Kidney (tissue), 14 donors: ENCODE data around the gene CKAP2L. TPM values are rescaled to one million over a fixed set of nuclear protein-coding genes. Genes with fewer than 3 reads are reported as not detected.

Experiments
- DNase-seq, 5 donors: peaks; one replicate each; pipeline ENCODE4 v3.0.0-alpha.2; 2013 to 2020
- FAIRE-seq: peaks from 2 replicates; lab custom pipeline; 2012; peaks lifted over from hg19 to GRCh38; lab: Jason Lieb, UNC
- H3K27ac ChIP-seq, 2 donors: one replicate each; pipeline ENCODE4 v1.7.0; 2013; ENCODE audit warnings: low read depth in 2 of 2, low read length in 2 of 2, inconsistent platforms in 1 of 2
- H3K27me3 ChIP-seq: one replicate; pipeline ENCODE4 v1.7.1; 2013; ENCODE audit warnings: low read length, inconsistent platforms; ENCODE audit not compliant: control insufficient read depth, insufficient read depth
- H3K36me3 ChIP-seq, 3 donors: one replicate each; pipeline versions ENCODE4 v1.7.0 to v1.7.1; 2013; ENCODE audit warnings: low read length in 3 of 3, control low read depth in 1 of 3, inconsistent platforms in 1 of 3; ENCODE audit not compliant: insufficient read depth in 3 of 3, control insufficient read depth in 2 of 3
- H3K4me1 ChIP-seq, 3 donors: one replicate each; pipeline versions ENCODE4 v1.7.0 to v1.7.1; 2013; ENCODE audit warnings: low read length in 3 of 3, inconsistent platforms in 1 of 3, low read depth in 1 of 3; ENCODE audit not compliant: control insufficient read depth in 2 of 3, insufficient read depth in 2 of 3
- H3K4me3 ChIP-seq, 3 donors: one replicate each; pipeline versions ENCODE4 v1.7.0 to v1.8.1; 2013; ENCODE audit warnings: low read length in 3 of 3, control low read depth in 1 of 3, inconsistent platforms in 1 of 3
- H3K9ac ChIP-seq, 3 donors: one replicate each; pipeline versions ENCODE4 v1.7.0 to v1.7.1; 2013; ENCODE audit warnings: low read length in 3 of 3, control low read depth in 1 of 3, inconsistent platforms in 1 of 3
- H3K9me3 ChIP-seq, 3 donors: one replicate each; pipeline versions ENCODE4 v1.7.0 to v1.7.1; 2013; ENCODE audit warnings: low read length in 3 of 3, control low read depth in 1 of 3, inconsistent platforms in 1 of 3; ENCODE audit not compliant: control insufficient read depth in 2 of 3, insufficient read depth in 1 of 3
- intact Hi-C: fragments of 100-400 bp; cut with DNase I; formaldehyde crosslinking; loops from one replicate; pipeline ENCODE4 v1.11.1; 2022
- polyA plus RNA-seq: library from polyadenylated mRNA; stranded (reverse); fragments of 350-450 nt; fragmentation: Illumina TruSeq; extraction: RNeasy Lipid Tissue Mini Kit (QIAGEN cat#74804); gene quantifications from one replicate; pipeline ENCODE4 v1.2.3, GENCODE V29; 2014; ENCODE audit warnings: low read depth, low replicate concordance; ENCODE audit not compliant: insufficient read depth
- total RNA-seq: library from RNA; stranded (reverse); fragmentation: NEBNext Ultra II Directional; extraction: Animal tissue kit (Norgen Biotek cat#: 25700); gene quantifications from one replicate; pipeline ENCODE4 v1.2.1, GENCODE V29; 2021
- TF ChIP-seq, protein P1 (sequence below): IDR thresholded peaks from 3 replicates; pipeline ENCODE4 v1.5.1; 2012; ENCODE audit warnings: mild to moderate bottlenecking, moderate library complexity, borderline replicate concordance; ENCODE audit not compliant: insufficient read depth; ENCODE audit errors: extremely low read depth
- donor health status: control.
- donor health status: control.
- donor health status: control.
- donor health status: control.
- donor health status: control.
- donor health status: DM: yes; HTN: yes; CAD: no.
- donor health status: Normal renal cell carcinoma (clear cell type).

The CKAP2L gene
- total and polyA plus RNA-seq, 2 donors from 2014 or later: 0.88 TPM; not detected in 1

DNA sequence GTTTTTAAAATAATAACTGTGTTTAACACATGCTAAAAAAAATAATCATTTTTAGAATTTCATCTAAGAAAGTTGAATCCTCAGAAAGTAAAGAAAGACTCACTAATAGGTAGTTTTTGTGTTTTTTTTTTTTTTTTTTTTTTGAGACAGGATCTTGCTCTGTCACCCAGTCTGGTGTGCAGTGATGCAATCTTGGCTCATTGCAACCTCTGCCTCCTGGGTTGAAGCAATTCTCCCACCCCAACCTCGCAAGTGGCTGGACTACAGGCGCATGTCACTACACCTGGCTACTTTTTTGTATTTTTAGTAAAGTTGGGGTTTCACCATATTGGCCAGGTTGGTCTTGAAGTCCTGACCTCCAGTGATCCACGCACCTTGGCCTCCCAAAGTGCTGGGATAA is 7.1 kb downstream of the CKAP2L start:
- intact Hi-C loops: no loop called here
- TF ChIP-seq, protein P1, sequence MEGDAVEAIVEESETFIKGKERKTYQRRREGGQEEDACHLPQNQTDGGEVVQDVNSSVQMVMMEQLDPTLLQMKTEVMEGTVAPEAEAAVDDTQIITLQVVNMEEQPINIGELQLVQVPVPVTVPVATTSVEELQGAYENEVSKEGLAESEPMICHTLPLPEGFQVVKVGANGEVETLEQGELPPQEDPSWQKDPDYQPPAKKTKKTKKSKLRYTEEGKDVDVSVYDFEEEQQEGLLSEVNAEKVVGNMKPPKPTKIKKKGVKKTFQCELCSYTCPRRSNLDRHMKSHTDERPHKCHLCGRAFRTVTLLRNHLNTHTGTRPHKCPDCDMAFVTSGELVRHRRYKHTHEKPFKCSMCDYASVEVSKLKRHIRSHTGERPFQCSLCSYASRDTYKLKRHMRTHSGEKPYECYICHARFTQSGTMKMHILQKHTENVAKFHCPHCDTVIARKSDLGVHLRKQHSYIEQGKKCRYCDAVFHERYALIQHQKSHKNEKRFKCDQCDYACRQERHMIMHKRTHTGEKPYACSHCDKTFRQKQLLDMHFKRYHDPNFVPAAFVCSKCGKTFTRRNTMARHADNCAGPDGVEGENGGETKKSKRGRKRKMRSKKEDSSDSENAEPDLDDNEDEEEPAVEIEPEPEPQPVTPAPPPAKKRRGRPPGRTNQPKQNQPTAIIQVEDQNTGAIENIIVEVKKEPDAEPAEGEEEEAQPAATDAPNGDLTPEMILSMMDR: no peak
- Histone ChIP-seq H3K9me3 (no peaks in the 10 kb centered on the region), H3K9ac (no peak overlapping the region), H3K36me3 (no peaks in the 10 kb centered on the region), H3K4me3 (no peak overlapping the region), H3K27ac (no peak overlapping the region), H3K4me1 (peaks cover 0 to 4% (median 0%) of the 10 kb centered on the region in 3 donors), H3K27me3 (no peaks in the 10 kb centered on the region)
- DNase-seq (no peak), FAIRE-seq (no peak)

DNA sequence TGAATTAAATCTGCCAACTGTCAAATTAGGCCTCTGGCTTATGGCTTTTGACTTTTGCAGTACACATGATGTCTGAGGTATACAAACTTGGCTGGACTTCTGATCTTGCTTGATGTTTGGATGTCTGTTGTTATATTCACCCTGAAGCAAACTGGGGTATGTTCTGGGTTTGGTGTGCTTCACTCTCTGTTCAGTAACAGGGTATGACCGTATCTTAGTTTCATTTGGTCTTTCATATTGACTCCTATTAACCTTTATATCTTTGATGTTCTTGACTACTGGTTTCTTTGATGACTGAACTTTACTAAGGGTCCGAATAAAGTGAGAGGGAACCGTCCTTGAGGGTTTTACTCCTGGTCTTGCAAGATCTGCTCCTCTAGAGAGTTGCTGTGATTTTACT is 8.2 kb downstream of the CKAP2L start:
- Histone ChIP-seq H3K4me1 (peaks cover 0 to 5% (median 0%) of the 10 kb centered on the region in 3 donors), H3K36me3 (no peaks in the 10 kb centered on the region), H3K4me3 (no peak overlapping the region), H3K9me3 (no peaks in the 10 kb centered on the region), H3K27ac (no peak overlapping the region), H3K9ac (no peak overlapping the region), H3K27me3 (no peaks in the 10 kb centered on the region)
- TF ChIP-seq, protein P1: no peak
- no peak for FAIRE-seq
- intact Hi-C loops: no loop called here
- no peak for DNase-seq

DNA sequence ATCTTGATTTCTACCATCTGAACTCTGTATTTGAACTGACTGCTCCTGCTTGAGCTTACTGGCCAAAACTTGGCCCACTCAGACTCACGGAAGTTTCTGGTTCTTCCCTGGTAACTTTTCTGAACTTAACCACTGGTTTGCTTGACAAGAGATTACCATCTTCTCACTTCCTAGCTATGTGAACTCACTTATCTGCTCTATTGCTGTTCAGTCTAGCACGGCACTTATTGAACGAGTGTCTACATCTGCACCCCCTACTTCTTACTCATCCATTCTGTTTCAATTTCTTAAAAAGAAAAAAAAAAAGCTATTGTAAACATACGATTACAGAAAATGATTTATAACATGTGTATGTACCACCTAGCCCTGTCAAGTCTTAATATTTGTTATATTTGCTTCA is 9.0 kb downstream of the CKAP2L start:
- no peak overlapping the region for H3K4me3 ChIP-seq
- no peaks in the 10 kb centered on the region for H3K36me3 ChIP-seq
- TF ChIP-seq, protein P1: no peak
- no peak overlapping the region for H3K27ac ChIP-seq
- H3K9ac ChIP-seq: no peak overlapping the region
- H3K27me3 ChIP-seq: no peaks in the 10 kb centered on the region
- H3K9me3 ChIP-seq: no peaks in the 10 kb centered on the region
- intact Hi-C loops: no loop called here
- DNase-seq: no peak
- H3K4me1 ChIP-seq: peaks cover 0 to 7% (median 0%) of the 10 kb centered on the region in 3 donors
- FAIRE-seq: no peak

DNA sequence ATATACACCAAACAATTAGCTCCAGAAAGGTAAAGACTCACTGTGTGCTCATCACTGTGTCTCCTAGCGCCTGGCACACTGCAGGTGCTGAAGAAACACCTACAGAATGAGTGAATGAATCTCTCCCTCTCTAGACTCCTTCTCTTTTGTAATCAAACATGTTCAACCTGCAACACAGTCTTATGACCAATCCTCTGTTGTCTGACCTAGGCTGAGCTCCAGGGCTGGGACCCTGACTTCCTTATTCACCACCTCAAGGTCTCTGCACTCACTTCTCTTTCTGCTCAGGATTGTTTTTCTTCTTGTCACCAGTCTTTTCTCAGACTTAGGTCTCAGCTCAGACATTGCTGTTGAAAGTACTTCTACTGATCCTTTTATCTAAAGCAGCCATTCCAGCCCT is 9.8 kb downstream of the CKAP2L start:
- Histone ChIP-seq H3K4me3 (no peak overlapping the region), H3K9ac (no peak overlapping the region), H3K27ac (no peak overlapping the region), H3K9me3 (no peaks in the 10 kb centered on the region), H3K4me1 (peaks cover 0 to 7% (median 0%) of the 10 kb centered on the region in 3 donors), H3K27me3 (no peaks in the 10 kb centered on the region), H3K36me3 (no peaks in the 10 kb centered on the region)
- FAIRE-seq: no peak
- DNase-seq: no peak
- TF ChIP-seq, protein P1: no peak
- intact Hi-C loops: no loop called here
